ENCODE data around the gene SYNCRIP.

GRCh38 chr6:85628353-85628752, 14.3 kb downstream of the SYNCRIP start:
- no peak for TF ChIP-seq YY1 (IDR thresholded peaks at IDR 0.05; ENCODE audit: insufficient read depth, insufficient read length)
- TF ChIP-seq ZNF274 (IDR thresholded peaks at IDR 0.05; ENCODE audit: low read depth, low read length): no peak

Data from NT2/D1 (cell line).